ENCODE data around the gene PRAMEF17.
"Not testable (repeated sequence)": the region's sequence is repeated elsewhere in the genome, so short reads cannot be mapped to it uniquely, and the experiment has no call there.

PRAMEF17 gene

GRCh38 chr1:13389332-13389731, at the start of gene PRAMEF17:
Gene PRAMEF17 (plus strand): TSS chr1:13389632. CDS start chr1:13389658, 26 bp downstream.
- not testable (repeated sequence) for DNase-seq (ENCODE audit: low read depth)

GRCh38 chr1:13342496-13342895, 46.9 kb upstream of the PRAMEF17 start:
- not testable (repeated sequence) for DNase-seq (ENCODE audit: low read depth)

GRCh38 chr1:13347034-13347433, 42.4 kb upstream of the PRAMEF17 start, which contains the start of gene PRAMEF14:
Gene PRAMEF14 (minus strand): TSS chr1:13347134. CDS start chr1:13345314, 1,820 bp downstream.
- not testable (repeated sequence) for DNase-seq (ENCODE audit: low read depth)

GRCh38 chr1:13353476-13353875, 36.0 kb upstream of the PRAMEF17 start:
- DNase-seq (ENCODE audit: low read depth) = not testable (repeated sequence)

- not testable (repeated sequence) for DNase-seq (ENCODE audit: low read depth)
Observed at GRCh38 chr1:13354475-13354874, 35.0 kb upstream of the PRAMEF17 start.

GRCh38 chr1:13356774-13357173, 32.7 kb upstream of the PRAMEF17 start:
- not testable (repeated sequence) for DNase-seq (ENCODE audit: low read depth)

- DNase-seq (ENCODE audit: low read depth) = not testable (repeated sequence)
Observed at GRCh38 chr1:13362364-13362763, 27.1 kb upstream of the PRAMEF17 start.

- not testable (repeated sequence) for DNase-seq (ENCODE audit: low read depth)
Observed at GRCh38 chr1:13364928-13365327, 24.5 kb upstream of the PRAMEF17 start.

GRCh38 chr1:13366536-13366935, 22.9 kb upstream of the PRAMEF17 start:
- not testable (repeated sequence) for DNase-seq (ENCODE audit: low read depth)

GRCh38 chr1:13368544-13368943, 20.9 kb upstream of the PRAMEF17 start:
- DNase-seq (ENCODE audit: low read depth) = not testable (repeated sequence)

GRCh38 chr1:13378983-13379382, 10.4 kb upstream of the PRAMEF17 start:
- not testable (repeated sequence) for DNase-seq (ENCODE audit: low read depth)

GRCh38 chr1:13380380-13380779, 9.1 kb upstream of the PRAMEF17 start:
- DNase-seq (ENCODE audit: low read depth) = not testable (repeated sequence)

GRCh38 chr1:13393004-13393403, 3.6 kb downstream of the PRAMEF17 start:
- not testable (repeated sequence) for DNase-seq (ENCODE audit: low read depth)

GRCh38 chr1:13394761-13395160, 5.3 kb downstream of the PRAMEF17 start:
- not testable (repeated sequence) for DNase-seq (ENCODE audit: low read depth)

GRCh38 chr1:13395311-13395710, 5.9 kb downstream of the PRAMEF17 start:
- not testable (repeated sequence) for DNase-seq (ENCODE audit: low read depth)

GRCh38 chr1:13407811-13408210, 18.4 kb downstream of the PRAMEF17 start:
- no peak for DNase-seq (ENCODE audit: low read depth)

- DNase-seq (ENCODE audit: low read depth) = not testable (repeated sequence)
Observed at GRCh38 chr1:13410150-13410549, 20.7 kb downstream of the PRAMEF17 start, which contains the start of gene PRAMEF20. Gene PRAMEF20 (plus strand): TSS chr1:13410450. CDS start chr1:13416355, 5,905 bp downstream.

- DNase-seq (ENCODE audit: low read depth) = no peak
Observed at GRCh38 chr1:13430495-13430894, 41.1 kb downstream of the PRAMEF17 start.

GRCh38 chr1:13432251-13432650, 42.8 kb downstream of the PRAMEF17 start:
- no peak for DNase-seq (ENCODE audit: low read depth)

- not testable (repeated sequence) for DNase-seq (ENCODE audit: low read depth)
Observed at GRCh38 chr1:13433694-13434358, 44.4 kb downstream of the PRAMEF17 start.

- DNase-seq (ENCODE audit: low read depth) = no peak
Observed at GRCh38 chr1:13435458-13435857, 46.0 kb downstream of the PRAMEF17 start.

- DNase-seq (ENCODE audit: low read depth) = not testable (repeated sequence)
Observed at GRCh38 chr1:13439104-13439783, 49.8 kb downstream of the PRAMEF17 start.
